Measurements from ENCODE around the gene SETD1B.

The SETD1B gene

DNA sequence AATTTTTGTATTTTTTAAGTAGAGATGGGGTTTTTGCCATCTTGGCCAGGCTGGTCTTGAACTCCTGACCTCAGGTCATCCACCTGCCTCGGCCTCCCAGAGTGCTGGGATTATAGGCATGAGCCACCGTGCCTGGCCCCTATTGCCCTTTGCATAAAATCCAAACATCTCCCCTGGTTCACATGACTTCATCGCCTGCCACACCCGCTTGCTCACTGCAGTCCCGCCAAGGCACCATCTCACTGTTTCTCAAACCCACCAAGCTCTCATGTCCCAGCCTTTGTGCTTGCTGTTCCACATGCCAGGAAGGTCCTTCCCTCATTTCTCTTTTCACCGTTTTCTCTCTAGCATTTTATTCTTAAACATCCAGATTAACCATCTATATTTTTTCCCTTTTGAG, 20.0 kb upstream of the SETD1B start:
- Histone ChIP-seq H3K4me2 (ENCODE audit: low read length) (no peak overlapping the region), H3K9me3 (ENCODE audit: control insufficient read depth, insufficient read depth, low read length) (no peaks in the 10 kb centered on the region), H3K27ac (ENCODE audit: low read depth, low read length) (no peak overlapping the region), H3K36me3 (ENCODE audit: control insufficient read depth, low read length) (peaks cover 8% of the 10 kb centered on the region; the same call in 1 of the 2 replicates), H3F3A (ENCODE audit: control insufficient read depth, insufficient read depth) (peaks cover 8% of the 10 kb centered on the region; the same call in 1 of the 2 replicates), H4K20me1 (ENCODE audit: control insufficient read depth, insufficient read depth, low read depth, low read length) (no peaks in the 10 kb centered on the region), H3K27me3 (ENCODE audit: control insufficient read depth, low read length) (no peaks in the 10 kb centered on the region), H3K4me1 (ENCODE audit: control insufficient read depth, low read length) (peaks cover 50% of the 10 kb centered on the region), H3K79me2 (ENCODE audit: control insufficient read depth, low read length) (peaks cover 6% of the 10 kb centered on the region), H3K9me2 (replicated peaks; ENCODE audit: control insufficient read depth, low read length) (no peaks in the 10 kb centered on the region), H3K4me3 (ENCODE audit: low read length) (no peak overlapping the region)
- no peak for TF ChIP-seq EZH2phosphoT487 (IDR thresholded peaks at IDR 0.05; ENCODE audit: borderline replicate concordance, low read length)
- no peak for TF ChIP-seq CTCF (IDR thresholded peaks at IDR 0.05; ENCODE audit: low read depth, low read length, poor library complexity, severe bottlenecking)

DNA sequence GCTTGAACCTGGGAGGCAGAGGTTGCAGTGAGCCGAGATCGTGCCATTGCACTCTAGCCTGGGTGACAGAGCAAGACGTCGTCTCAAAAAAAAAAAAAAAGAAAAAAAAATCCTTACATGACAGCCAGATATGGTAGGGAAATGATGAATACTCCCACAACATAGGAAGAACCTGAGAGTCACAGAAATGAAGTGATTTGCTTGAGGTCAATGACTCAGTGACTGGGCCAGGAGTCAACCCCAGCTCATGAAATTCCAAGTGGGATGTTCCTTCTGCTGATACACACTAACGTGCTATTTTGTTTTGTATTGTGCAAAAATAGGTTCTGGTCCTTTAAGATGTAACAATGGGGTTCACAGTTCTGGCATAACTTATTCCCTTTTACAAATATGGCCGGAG, 19.3 kb upstream of the SETD1B start:
- Histone ChIP-seq H3F3A (ENCODE audit: control insufficient read depth, insufficient read depth) (peaks cover 8% of the 10 kb centered on the region; the same call in 1 of the 2 replicates), H3K79me2 (ENCODE audit: control insufficient read depth, low read length) (peaks cover 8% of the 10 kb centered on the region), H3K4me2 (ENCODE audit: low read length) (no peak overlapping the region)

GRCh38 chr12:121786440-121786825, 17.4 kb upstream of the SETD1B start:
- no peaks in the 10 kb centered on the region for H3K9me2 ChIP-seq (replicated peaks; ENCODE audit: control insufficient read depth, low read length)
- H3K27ac ChIP-seq (ENCODE audit: low read depth, low read length) = no peak overlapping the region
- peaks cover 12% of the 10 kb centered on the region for H3K79me2 ChIP-seq (ENCODE audit: control insufficient read depth, low read length)
- H3K4me3 ChIP-seq (ENCODE audit: low read length) = no peak overlapping the region
- no peak for TF ChIP-seq CTCF (IDR thresholded peaks at IDR 0.05; ENCODE audit: low read depth, low read length, poor library complexity, severe bottlenecking)
- no peak for TF ChIP-seq EZH2phosphoT487 (IDR thresholded peaks at IDR 0.05; ENCODE audit: borderline replicate concordance, low read length)
- H3K4me2 ChIP-seq (ENCODE audit: low read length) = no peak overlapping the region
- peaks cover 13% of the 10 kb centered on the region; the same call in 1 of the 2 replicates for H3F3A ChIP-seq (ENCODE audit: control insufficient read depth, insufficient read depth)
- no peaks in the 10 kb centered on the region for H3K9me3 ChIP-seq (ENCODE audit: control insufficient read depth, insufficient read depth, low read length)
- H3K27me3 ChIP-seq (ENCODE audit: control insufficient read depth, low read length) = no peaks in the 10 kb centered on the region
- peaks cover 3% of the 10 kb centered on the region; the same call in 1 of the 2 replicates for H3K36me3 ChIP-seq (ENCODE audit: control insufficient read depth, low read length)
- H3K4me1 ChIP-seq (ENCODE audit: control insufficient read depth, low read length) = peaks cover 71% of the 10 kb centered on the region
- H4K20me1 ChIP-seq (ENCODE audit: control insufficient read depth, insufficient read depth, low read depth, low read length) = no peaks in the 10 kb centered on the region

More for the DNA sequence above, 19.3 kb upstream of the SETD1B start:
- Histone ChIP-seq H3K9me3 (ENCODE audit: control insufficient read depth, insufficient read depth, low read length) (no peaks in the 10 kb centered on the region), H3K4me1 (ENCODE audit: control insufficient read depth, low read length) (peaks cover 57% of the 10 kb centered on the region), H3K27ac (ENCODE audit: low read depth, low read length) (no peak overlapping the region), H3K4me3 (ENCODE audit: low read length) (no peak overlapping the region), H3K27me3 (ENCODE audit: control insufficient read depth, low read length) (no peaks in the 10 kb centered on the region), H3K36me3 (ENCODE audit: control insufficient read depth, low read length) (peaks cover 3% of the 10 kb centered on the region; the same call in 1 of the 2 replicates), H4K20me1 (ENCODE audit: control insufficient read depth, insufficient read depth, low read depth, low read length) (no peaks in the 10 kb centered on the region), H3K9me2 (replicated peaks; ENCODE audit: control insufficient read depth, low read length) (no peaks in the 10 kb centered on the region)
- TF ChIP-seq EZH2phosphoT487 (IDR thresholded peaks at IDR 0.05; ENCODE audit: borderline replicate concordance, low read length) = no peak
- TF ChIP-seq CTCF (IDR thresholded peaks at IDR 0.05; ENCODE audit: low read depth, low read length, poor library complexity, severe bottlenecking) = no peak

Measured in DOHH2 (cell line).